Sigmoid colon (tissue), 4 donors: Measurements from ENCODE around the gene HSD17B10.

ENCODE experiments used
- EP300 ChIP-seq, 4 donors: sonication (generic); formaldehyde crosslinking; IDR thresholded peaks; one replicate each; pipeline ENCODE4 v1.6.1; 2017; ENCODE audit warnings: antibody characterized with exemption in 4 of 4
- POLR2A ChIP-seq, 2 donors: fragments of 450-650 bp; IDR thresholded peaks; one replicate each; pipeline ENCODE4 v1.6.1; 2016; ENCODE audit warnings: antibody characterized with exemption in 2 of 2, mild to moderate bottlenecking in 2 of 2, moderate library complexity in 2 of 2
- POLR2AphosphoS5 ChIP-seq, 4 donors: sonication (generic); formaldehyde crosslinking; IDR thresholded peaks; one replicate each; pipeline ENCODE4 v1.6.1; 2017; ENCODE audit warnings: antibody characterized with exemption in 4 of 4
- TF ChIP-seq, protein P1 (sequence below), 4 experiments: fragments of 450-650 bp in 3 of 4; fragments of 200-600 bp in 1 of 4; IDR thresholded peaks; one replicate each; pipeline ENCODE4 v1.5.1; 2016 to 2019; ENCODE audit warnings: antibody characterized with exemption in 4 of 4, mild to moderate bottlenecking in 3 of 4, moderate library complexity in 2 of 4

DNA sequence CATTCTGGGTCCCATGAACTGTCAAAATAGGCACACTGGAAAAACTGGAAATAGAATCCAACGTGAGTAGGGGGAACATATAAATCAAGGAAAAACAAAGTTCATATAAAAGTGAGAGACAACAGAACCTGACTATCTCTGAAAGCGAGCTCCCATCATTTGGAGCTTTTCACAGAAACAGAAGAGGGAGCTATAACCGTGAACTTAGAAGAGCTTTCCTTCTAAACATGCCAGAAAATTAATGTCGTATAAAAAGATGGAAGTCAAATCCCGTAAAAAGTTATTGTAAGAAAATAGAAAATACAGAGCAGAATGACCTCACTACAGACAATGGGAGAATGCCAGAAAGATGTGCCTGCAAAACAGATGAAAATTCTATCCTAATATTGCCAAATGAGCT is 23.9 kb upstream of the HSD17B10 start:
- no peak for TF ChIP-seq POLR2A (IDR thresholded peaks at IDR 0.05)
- TF ChIP-seq, protein P1, sequence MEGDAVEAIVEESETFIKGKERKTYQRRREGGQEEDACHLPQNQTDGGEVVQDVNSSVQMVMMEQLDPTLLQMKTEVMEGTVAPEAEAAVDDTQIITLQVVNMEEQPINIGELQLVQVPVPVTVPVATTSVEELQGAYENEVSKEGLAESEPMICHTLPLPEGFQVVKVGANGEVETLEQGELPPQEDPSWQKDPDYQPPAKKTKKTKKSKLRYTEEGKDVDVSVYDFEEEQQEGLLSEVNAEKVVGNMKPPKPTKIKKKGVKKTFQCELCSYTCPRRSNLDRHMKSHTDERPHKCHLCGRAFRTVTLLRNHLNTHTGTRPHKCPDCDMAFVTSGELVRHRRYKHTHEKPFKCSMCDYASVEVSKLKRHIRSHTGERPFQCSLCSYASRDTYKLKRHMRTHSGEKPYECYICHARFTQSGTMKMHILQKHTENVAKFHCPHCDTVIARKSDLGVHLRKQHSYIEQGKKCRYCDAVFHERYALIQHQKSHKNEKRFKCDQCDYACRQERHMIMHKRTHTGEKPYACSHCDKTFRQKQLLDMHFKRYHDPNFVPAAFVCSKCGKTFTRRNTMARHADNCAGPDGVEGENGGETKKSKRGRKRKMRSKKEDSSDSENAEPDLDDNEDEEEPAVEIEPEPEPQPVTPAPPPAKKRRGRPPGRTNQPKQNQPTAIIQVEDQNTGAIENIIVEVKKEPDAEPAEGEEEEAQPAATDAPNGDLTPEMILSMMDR (IDR thresholded peaks at IDR 0.05): no peak
- TF ChIP-seq POLR2AphosphoS5 (IDR thresholded peaks at IDR 0.05): no peak
- no peak for TF ChIP-seq EP300 (IDR thresholded peaks at IDR 0.05)
